ENCODE measurements around the gene RNF227.

DNA sequence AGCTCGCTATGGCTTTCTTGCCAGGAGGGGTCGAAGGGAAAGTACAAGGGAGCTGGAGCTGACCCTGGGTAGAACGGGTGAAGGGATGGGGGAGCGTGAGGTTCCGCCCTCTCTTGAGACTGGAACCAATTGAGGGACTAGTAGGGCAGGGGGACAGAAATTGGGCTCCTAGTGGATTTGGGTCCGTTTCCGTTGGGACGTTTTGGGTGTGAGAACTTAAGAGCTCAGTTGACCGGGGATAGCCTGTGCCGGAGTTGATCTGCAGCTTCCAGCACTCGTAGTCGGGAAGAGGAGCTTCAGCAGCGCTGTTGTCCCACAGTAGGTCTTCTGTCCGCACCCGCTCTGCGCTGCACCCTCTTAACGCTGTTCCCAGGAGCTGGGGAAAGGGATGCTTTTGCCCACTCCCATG, 16.4 kb upstream of the RNF227 start:
- TF ChIP-seq POLR2A (IDR thresholded peaks at IDR 0.05; ENCODE audit: low read depth, low read length) = no peak
- no peak for TF ChIP-seq POLR2AphosphoS5 (IDR thresholded peaks at IDR 0.05; ENCODE audit: low read depth, low read length)

All from GM12891 (cell line).